ENCODE measurements around the gene HMGN3.
A peak's percentile ranks its signal among the peaks of the same experiment; 100 is the strongest.
"Not testable (repeated sequence)": the region's sequence is repeated elsewhere in the genome, so short reads cannot be mapped to it uniquely, and the experiment has no call there.

Gene HMGN3

GRCh38 chr6:79234150-79235022 is at the start of gene HMGN3:
TSS of gene HMGN3 (minus strand) at chr6:79234682.
- peak; percentile 96 for DNase-seq (ENCODE audit: low spot score)

- no peak for DNase-seq (ENCODE audit: low spot score)
These were observed 46.3 kb upstream of the HMGN3 start for GRCh38 chr6:79280756-79281155.

GRCh38 chr6:79277109-79277508 is 42.6 kb upstream of the HMGN3 start:
- no peak for DNase-seq (ENCODE audit: low spot score)

GRCh38 chr6:79269877-79270276 is 35.4 kb upstream of the HMGN3 start:
- no peak for DNase-seq (ENCODE audit: low spot score)

- DNase-seq (ENCODE audit: low spot score), result no peak
These were observed 32.6 kb upstream of the HMGN3 start for GRCh38 chr6:79267128-79267527.

GRCh38 chr6:79266051-79266450 is 31.6 kb upstream of the HMGN3 start:
- no peak for DNase-seq (ENCODE audit: low spot score)

- no peak for DNase-seq (ENCODE audit: low spot score)
These were observed 28.9 kb upstream of the HMGN3 start for GRCh38 chr6:79263359-79263758.

GRCh38 chr6:79261666-79262065 is 27.2 kb upstream of the HMGN3 start:
- DNase-seq (ENCODE audit: low spot score), result no peak

GRCh38 chr6:79260772-79261171 is 26.3 kb upstream of the HMGN3 start:
- DNase-seq (ENCODE audit: low spot score), result no peak

GRCh38 chr6:79257381-79258205 is 23.1 kb upstream of the HMGN3 start:
- no peak for DNase-seq (ENCODE audit: low spot score)

GRCh38 chr6:79256770-79257169 is 22.3 kb upstream of the HMGN3 start:
- not testable (repeated sequence) for DNase-seq (ENCODE audit: low spot score)

- not testable (repeated sequence) for DNase-seq (ENCODE audit: low spot score)
These were observed 20.6 kb upstream of the HMGN3 start for GRCh38 chr6:79255086-79255485.

- no peak for DNase-seq (ENCODE audit: low spot score)
These were observed 16.1 kb upstream of the HMGN3 start for GRCh38 chr6:79250559-79250958.

- peak; percentile 30 for DNase-seq (ENCODE audit: low spot score)
These were observed 15.6 kb upstream of the HMGN3 start for GRCh38 chr6:79250107-79250514.

- DNase-seq (ENCODE audit: low spot score), result peak; percentile 46
These were observed 14.7 kb upstream of the HMGN3 start for GRCh38 chr6:79249136-79249535.

GRCh38 chr6:79246891-79247290 is 12.4 kb upstream of the HMGN3 start:
- DNase-seq (ENCODE audit: low spot score), result no peak

- no peak for DNase-seq (ENCODE audit: low spot score)
These were observed 6.7 kb upstream of the HMGN3 start for GRCh38 chr6:79241228-79241627.

GRCh38 chr6:79240509-79240908 is 6.0 kb upstream of the HMGN3 start:
- DNase-seq (ENCODE audit: low spot score), result no peak

- DNase-seq (ENCODE audit: low spot score), result no peak
These were observed 5.2 kb upstream of the HMGN3 start for GRCh38 chr6:79239536-79240168.

- no peak for DNase-seq (ENCODE audit: low spot score)
These were observed 4.4 kb upstream of the HMGN3 start for GRCh38 chr6:79238919-79239318.

- DNase-seq (ENCODE audit: low spot score), result no peak
These were observed 2.2 kb upstream of the HMGN3 start for GRCh38 chr6:79236711-79237110.

- DNase-seq (ENCODE audit: low spot score), result peak; percentile 86
These were observed 802 bp downstream of the HMGN3 start for GRCh38 chr6:79233611-79234149.
